Loucy (cell line): ENCODE results near the gene NID2.

Experiments used
- H2AFZ ChIP-seq: fragments of 200-600 bp; sonication (generic); 2 replicates; pipeline ENCODE4 v1.6.0; 2016; ENCODE audit warnings: antibody characterized with exemption, mild to moderate bottlenecking, low read length, moderate library complexity
- H3F3A ChIP-seq: fragments of 200-600 bp; 2 replicates; pipeline ENCODE4 v1.6.0; 2016; ENCODE audit warnings: antibody characterized with exemption, low read depth, mild to moderate bottlenecking
- H3K27me3 ChIP-seq: fragments of 200-600 bp; sonication (generic); 2 replicates; pipeline ENCODE4 v1.6.1; 2014; ENCODE audit warnings: low read length, mild to moderate bottlenecking; ENCODE audit not compliant: insufficient read depth, poor library complexity, severe bottlenecking
- H3K36me3 ChIP-seq: fragments of 200-600 bp; sonication (generic); 2 replicates; pipeline ENCODE4 v1.6.1; 2016; ENCODE audit warnings: low read length; ENCODE audit not compliant: insufficient read depth
- H3K4me1 ChIP-seq: fragments of 200-600 bp; sonication (generic); 2 replicates; pipeline ENCODE4 v1.5.1; 2014; ENCODE audit warnings: low read length, mild to moderate bottlenecking; ENCODE audit not compliant: insufficient read depth, poor library complexity, severe bottlenecking
- H3K4me2 ChIP-seq: fragments of 200-600 bp; sonication (generic); 2 replicates; pipeline ENCODE4 v1.6.0; 2014; ENCODE audit warnings: antibody characterized with exemption, low read length, low read depth, mild to moderate bottlenecking; ENCODE audit not compliant: poor library complexity, severe bottlenecking
- H3K4me3 ChIP-seq: fragments of 200-600 bp; sonication (generic); 2 replicates; pipeline ENCODE4 v1.5.1; 2014; ENCODE audit warnings: low read length, mild to moderate bottlenecking, mixed read lengths; ENCODE audit not compliant: poor library complexity, severe bottlenecking
- H3K79me2 ChIP-seq: fragments of 200-600 bp; sonication (generic); 2 replicates; pipeline ENCODE4 v1.6.1; 2014; ENCODE audit warnings: low read length; ENCODE audit not compliant: insufficient read depth
- H3K9ac ChIP-seq: fragments of 200-600 bp; sonication (generic); 2 replicates; pipeline ENCODE4 v1.6.0; 2014; ENCODE audit warnings: mild to moderate bottlenecking, low read depth, low read length, moderate library complexity; ENCODE audit not compliant: poor library complexity, severe bottlenecking
- H3K9me2 ChIP-seq: fragments of 200-600 bp; sonication (generic); replicated peaks from 2 replicates; pipeline ENCODE4 v1.6.1; 2016; ENCODE audit warnings: low read depth, low read length, mixed read lengths
- H3K9me3 ChIP-seq: fragments of 200-600 bp; sonication (generic); 2 replicates; pipeline ENCODE4 v1.6.1; 2014; ENCODE audit warnings: mild to moderate bottlenecking, antibody characterized with exemption, low read length, low read depth; ENCODE audit not compliant: insufficient read depth
- H4K20me1 ChIP-seq: fragments of 200-600 bp; sonication (generic); 2 replicates; pipeline ENCODE4 v1.6.0; 2014; ENCODE audit warnings: antibody characterized with exemption, low read length, mild to moderate bottlenecking; ENCODE audit not compliant: insufficient read depth, poor library complexity, severe bottlenecking
- CTCF ChIP-seq: fragments of 200-600 bp; sonication (generic); conservative IDR thresholded peaks from 2 replicates; pipeline ENCODE4 v1.5.1; 2014; ENCODE audit warnings: mild to moderate bottlenecking, antibody characterized with exemption, low read length
- EZH2phosphoT487 ChIP-seq: fragments of 200-600 bp; IDR thresholded peaks from 2 replicates; pipeline ENCODE4 v1.6.1; 2018; ENCODE audit warnings: antibody characterized with exemption, mild to moderate bottlenecking, moderate library complexity, borderline replicate concordance

NID2 gene

GRCh38 chr14:52060080-52060479 lies 8.8 kb downstream of the NID2 start:
- H3K9ac ChIP-seq = no peak overlapping the region
- H3K9me3 ChIP-seq = no peaks in the 10 kb centered on the region; the same call in 1 of the 2 replicates
- H3K36me3 ChIP-seq = no peaks in the 10 kb centered on the region
- H3K4me2 ChIP-seq = no peak overlapping the region
- TF ChIP-seq CTCF (no peak), EZH2phosphoT487 (no peak)
- H2AFZ ChIP-seq = no peak overlapping the region
- H3K27me3 ChIP-seq = no peaks in the 10 kb centered on the region
- H3K4me3 ChIP-seq = no peak overlapping the region
- H3F3A ChIP-seq = no peaks in the 10 kb centered on the region
- no peaks in the 10 kb centered on the region for H3K79me2 ChIP-seq
- H4K20me1 ChIP-seq = no peaks in the 10 kb centered on the region
- peaks cover 7% of the 10 kb centered on the region for H3K4me1 ChIP-seq
- H3K9me2 ChIP-seq = no peaks in the 10 kb centered on the region

- H4K20me1 ChIP-seq = no peaks in the 10 kb centered on the region
- H3K4me1 ChIP-seq = peaks cover 7% of the 10 kb centered on the region
- H3F3A ChIP-seq = no peaks in the 10 kb centered on the region
- no peak overlapping the region for H3K9ac ChIP-seq
- no peak overlapping the region for H2AFZ ChIP-seq
- H3K9me2 ChIP-seq = no peaks in the 10 kb centered on the region
- no peak overlapping the region for H3K4me2 ChIP-seq
- H3K79me2 ChIP-seq = no peaks in the 10 kb centered on the region
- no peak for TF ChIP-seq CTCF
- no peak for TF ChIP-seq EZH2phosphoT487
- H3K36me3 ChIP-seq = no peaks in the 10 kb centered on the region
- no peak overlapping the region for H3K4me3 ChIP-seq
- no peaks in the 10 kb centered on the region; the same call in 1 of the 2 replicates for H3K9me3 ChIP-seq
- H3K27me3 ChIP-seq = no peaks in the 10 kb centered on the region
Measured at GRCh38 chr14:52059649-52060048, 9.2 kb downstream of the NID2 start.

GRCh38 chr14:52058341-52058740 lies 10.5 kb downstream of the NID2 start:
- peaks cover 7% of the 10 kb centered on the region for H3K4me1 ChIP-seq
- no peak overlapping the region for H3K4me3 ChIP-seq
- H3K4me2 ChIP-seq = no peak overlapping the region
- no peaks in the 10 kb centered on the region for H3K9me2 ChIP-seq
- H3K79me2 ChIP-seq = no peaks in the 10 kb centered on the region
- no peaks in the 10 kb centered on the region for H3K36me3 ChIP-seq
- H3F3A ChIP-seq = no peaks in the 10 kb centered on the region
- H3K9me3 ChIP-seq = no peaks in the 10 kb centered on the region; the same call in 1 of the 2 replicates
- H4K20me1 ChIP-seq = no peaks in the 10 kb centered on the region
- H3K9ac ChIP-seq = no peak overlapping the region
- no peak overlapping the region for H2AFZ ChIP-seq
- TF ChIP-seq CTCF (no peak), EZH2phosphoT487 (no peak)
- H3K27me3 ChIP-seq = no peaks in the 10 kb centered on the region
